ENCODE data around the gene ARFGEF3.

DNA sequence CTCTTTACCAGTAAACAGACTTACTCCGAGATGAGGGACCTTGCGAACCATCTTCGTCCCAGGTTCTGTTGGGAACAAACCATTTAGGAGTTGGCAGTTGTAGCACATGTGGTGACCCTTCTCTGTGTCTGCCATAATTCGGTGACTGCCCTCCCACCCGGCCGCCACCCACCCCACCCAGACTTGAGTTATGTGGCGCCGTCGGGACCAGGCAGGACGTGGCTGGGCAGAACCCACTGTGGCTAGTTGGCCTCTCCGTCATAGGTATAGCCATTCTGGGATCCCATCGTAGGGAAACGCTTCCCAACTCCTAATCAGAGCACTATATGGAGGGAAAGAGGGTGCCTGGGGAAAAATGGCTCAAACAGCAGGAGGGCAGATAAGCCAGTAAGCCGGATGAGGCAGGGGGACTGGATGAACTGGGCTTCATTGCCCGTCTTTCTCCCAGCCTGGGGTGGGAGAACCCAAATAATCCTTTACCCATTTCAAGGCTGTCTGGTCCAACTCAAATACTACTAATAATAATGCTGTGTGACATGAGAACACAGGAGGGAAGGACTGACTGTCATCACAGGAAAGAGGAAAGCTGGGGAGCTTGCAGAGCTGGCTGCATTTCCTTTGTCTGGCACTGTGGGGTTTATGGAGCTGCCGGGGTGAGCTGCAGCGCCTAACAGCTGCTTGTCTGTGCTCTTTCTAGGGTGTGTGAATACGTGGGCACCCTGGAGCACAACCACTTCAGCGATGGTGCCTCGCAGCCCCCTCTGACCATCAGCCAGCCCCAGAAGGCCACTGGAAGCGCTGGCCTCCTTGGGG, 129.5 kb downstream of the ARFGEF3 start:
- TF ChIP-seq, protein P1, sequence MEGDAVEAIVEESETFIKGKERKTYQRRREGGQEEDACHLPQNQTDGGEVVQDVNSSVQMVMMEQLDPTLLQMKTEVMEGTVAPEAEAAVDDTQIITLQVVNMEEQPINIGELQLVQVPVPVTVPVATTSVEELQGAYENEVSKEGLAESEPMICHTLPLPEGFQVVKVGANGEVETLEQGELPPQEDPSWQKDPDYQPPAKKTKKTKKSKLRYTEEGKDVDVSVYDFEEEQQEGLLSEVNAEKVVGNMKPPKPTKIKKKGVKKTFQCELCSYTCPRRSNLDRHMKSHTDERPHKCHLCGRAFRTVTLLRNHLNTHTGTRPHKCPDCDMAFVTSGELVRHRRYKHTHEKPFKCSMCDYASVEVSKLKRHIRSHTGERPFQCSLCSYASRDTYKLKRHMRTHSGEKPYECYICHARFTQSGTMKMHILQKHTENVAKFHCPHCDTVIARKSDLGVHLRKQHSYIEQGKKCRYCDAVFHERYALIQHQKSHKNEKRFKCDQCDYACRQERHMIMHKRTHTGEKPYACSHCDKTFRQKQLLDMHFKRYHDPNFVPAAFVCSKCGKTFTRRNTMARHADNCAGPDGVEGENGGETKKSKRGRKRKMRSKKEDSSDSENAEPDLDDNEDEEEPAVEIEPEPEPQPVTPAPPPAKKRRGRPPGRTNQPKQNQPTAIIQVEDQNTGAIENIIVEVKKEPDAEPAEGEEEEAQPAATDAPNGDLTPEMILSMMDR (IDR thresholded peaks at IDR 0.05): no peak
- no peak for TF ChIP-seq ZFX (IDR thresholded peaks at IDR 0.05; ENCODE audit: borderline replicate concordance)

Data from 22Rv1 (cell line).